HG03280 (cell line): ENCODE data around the gene OR51D1.

Source experiments
- ATAC-seq: cut with Tn5 transposase; IDR thresholded peaks from one replicate; pipeline ENCODE4 v1.9.1; 2021; ENCODE audit warnings: mild to moderate bottlenecking, moderate library complexity; ENCODE audit not compliant: unreplicated experiment

Gene OR51D1

GRCh38 chr11:4644233-4644632 is 7.0 kb downstream of the OR51D1 start:
- no peak for ATAC-seq

- no peak for ATAC-seq
Observed at GRCh38 chr11:4645974-4646373, 8.7 kb downstream of the OR51D1 start.

DNA sequence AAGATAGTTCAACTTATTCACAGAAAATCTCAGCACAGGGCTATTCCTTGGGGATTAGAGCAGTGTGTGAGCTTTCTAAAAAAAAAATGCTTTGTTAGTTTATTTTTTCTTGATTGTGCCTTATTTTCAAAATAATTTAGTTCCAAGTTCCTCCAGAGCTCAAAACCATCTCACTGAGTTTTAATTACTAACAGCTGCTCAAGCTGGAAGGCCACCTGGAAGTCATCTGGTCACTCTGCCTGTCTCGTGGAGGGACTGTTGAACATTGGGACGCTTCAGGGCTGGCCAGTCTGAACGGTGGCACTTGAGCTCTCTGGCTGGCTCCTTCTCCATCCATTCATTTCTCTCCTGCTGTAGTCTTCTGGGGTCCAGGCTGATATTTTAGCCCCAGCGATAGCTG is 10.5 kb downstream of the OR51D1 start:
- no peak for ATAC-seq

DNA sequence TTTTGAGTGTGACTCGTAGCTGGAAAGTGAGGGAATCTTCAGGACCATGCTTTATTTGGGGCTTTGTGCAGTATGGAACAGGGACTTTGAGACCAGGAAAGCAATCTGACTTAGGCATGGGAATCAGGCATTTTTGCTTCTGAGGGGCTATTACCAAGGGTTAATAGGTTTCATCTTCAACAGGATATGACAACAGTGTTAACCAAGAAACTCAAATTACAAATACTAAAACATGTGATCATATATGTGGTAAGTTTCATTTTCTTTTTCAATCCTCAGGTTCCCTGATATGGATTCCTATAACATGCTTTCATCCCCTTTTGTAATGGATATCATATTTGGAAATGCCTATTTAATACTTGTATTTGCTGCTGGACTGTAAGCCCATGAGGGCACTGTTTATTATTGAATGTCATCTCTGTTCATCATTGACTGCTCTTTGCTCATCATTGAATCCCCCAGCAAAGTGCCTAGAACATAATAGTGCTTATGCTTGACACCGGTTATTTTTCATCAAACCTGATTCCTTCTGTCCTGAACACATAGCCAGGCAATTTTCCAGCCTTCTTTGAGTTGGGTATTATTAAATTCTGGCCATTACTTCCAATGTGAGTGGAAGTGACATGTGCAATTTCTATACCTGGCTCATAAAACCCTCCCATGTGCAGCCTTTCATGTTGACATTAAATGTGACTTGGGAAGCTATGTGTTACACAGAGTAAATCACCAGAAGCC is 17.5 kb downstream of the OR51D1 start:
- no peak for ATAC-seq

GRCh38 chr11:4658629-4659445 is 21.6 kb downstream of the OR51D1 start:
- no peak for ATAC-seq

- ATAC-seq, result no peak
Observed at GRCh38 chr11:4662876-4663275, 25.6 kb downstream of the OR51D1 start.

GRCh38 chr11:4664183-4664582 is 26.9 kb downstream of the OR51D1 start:
- no peak for ATAC-seq

GRCh38 chr11:4664786-4665185 is 27.5 kb downstream of the OR51D1 start:
- ATAC-seq, result no peak

DNA sequence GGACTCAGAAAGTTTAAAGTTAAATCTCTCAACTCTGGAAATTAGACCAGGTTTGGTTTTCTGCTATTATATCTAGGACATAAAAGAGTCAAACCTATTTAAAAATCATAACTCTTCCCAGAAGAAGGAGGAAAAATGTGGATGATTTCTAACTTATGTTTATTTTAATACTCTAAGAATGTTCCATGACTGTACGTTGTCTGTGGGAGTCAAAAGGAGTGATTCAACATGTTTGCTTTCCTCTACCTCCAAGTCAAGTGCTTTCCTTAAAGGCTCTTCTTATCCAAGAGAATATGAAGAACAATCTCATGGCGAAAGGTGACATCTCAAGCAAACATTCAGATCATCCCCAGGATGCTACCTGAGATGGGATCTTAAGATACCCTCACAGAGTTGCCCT is 28.1 kb downstream of the OR51D1 start:
- ATAC-seq, result no peak

- no peak for ATAC-seq
Observed at GRCh38 chr11:4671741-4672140, 34.5 kb downstream of the OR51D1 start.

GRCh38 chr11:4672470-4672869 is 35.2 kb downstream of the OR51D1 start:
- ATAC-seq, result no peak

GRCh38 chr11:4673781-4674180 is 36.5 kb downstream of the OR51D1 start:
- no peak for ATAC-seq

- ATAC-seq, result no peak
Observed at GRCh38 chr11:4677948-4678347, 40.7 kb downstream of the OR51D1 start.

- no peak for ATAC-seq
Observed at GRCh38 chr11:4680341-4680740, 43.1 kb downstream of the OR51D1 start.

DNA sequence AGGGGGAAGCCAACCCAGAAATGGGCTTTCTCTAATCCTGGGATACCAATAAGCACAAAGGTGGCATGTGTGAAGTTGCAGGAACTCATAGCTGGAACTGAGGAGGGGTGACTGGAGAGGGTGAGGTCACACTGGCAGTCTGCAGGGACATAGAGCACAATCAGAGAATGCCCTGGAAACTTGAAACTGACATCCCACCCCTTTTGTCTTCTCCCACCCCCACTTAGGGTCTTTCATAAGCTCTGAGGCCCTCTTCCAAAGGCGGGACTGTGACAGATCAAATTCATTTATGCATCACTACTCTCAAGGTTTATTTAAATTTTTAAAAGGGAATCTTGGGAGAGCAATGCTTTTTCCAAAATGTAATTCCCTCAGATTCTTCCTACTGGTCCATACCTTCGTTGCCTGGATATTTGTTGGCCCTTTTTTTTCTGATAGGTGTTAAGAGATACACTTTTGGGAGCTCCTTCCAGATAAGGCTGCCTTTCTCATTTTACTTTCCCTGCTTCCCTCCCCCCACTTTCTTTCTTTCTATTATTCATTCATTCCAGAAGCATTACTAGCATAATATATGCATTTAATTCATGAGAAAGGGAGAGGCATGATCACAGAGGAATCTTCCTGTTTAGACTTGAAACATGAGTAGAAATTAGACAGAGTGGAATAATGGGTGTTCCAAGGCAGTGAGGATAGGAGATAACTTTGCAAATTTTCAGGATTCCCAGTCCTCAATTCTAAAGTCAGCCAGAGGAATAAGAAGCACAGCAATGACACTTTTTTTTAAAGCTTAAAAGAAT is 45.5 kb downstream of the OR51D1 start:
- ATAC-seq, result no peak

GRCh38 chr11:4684631-4685285 is 47.5 kb downstream of the OR51D1 start:
- ATAC-seq, result no peak
